ENCODE measurements around the gene OPN4. TPM values are rescaled to one million over a fixed set of nuclear protein-coding genes. Genes with fewer than 3 reads are reported as not detected.

OPN4 gene
- polyA plus RNA-seq, 3 donors from 2014 or later: not detected

DNA sequence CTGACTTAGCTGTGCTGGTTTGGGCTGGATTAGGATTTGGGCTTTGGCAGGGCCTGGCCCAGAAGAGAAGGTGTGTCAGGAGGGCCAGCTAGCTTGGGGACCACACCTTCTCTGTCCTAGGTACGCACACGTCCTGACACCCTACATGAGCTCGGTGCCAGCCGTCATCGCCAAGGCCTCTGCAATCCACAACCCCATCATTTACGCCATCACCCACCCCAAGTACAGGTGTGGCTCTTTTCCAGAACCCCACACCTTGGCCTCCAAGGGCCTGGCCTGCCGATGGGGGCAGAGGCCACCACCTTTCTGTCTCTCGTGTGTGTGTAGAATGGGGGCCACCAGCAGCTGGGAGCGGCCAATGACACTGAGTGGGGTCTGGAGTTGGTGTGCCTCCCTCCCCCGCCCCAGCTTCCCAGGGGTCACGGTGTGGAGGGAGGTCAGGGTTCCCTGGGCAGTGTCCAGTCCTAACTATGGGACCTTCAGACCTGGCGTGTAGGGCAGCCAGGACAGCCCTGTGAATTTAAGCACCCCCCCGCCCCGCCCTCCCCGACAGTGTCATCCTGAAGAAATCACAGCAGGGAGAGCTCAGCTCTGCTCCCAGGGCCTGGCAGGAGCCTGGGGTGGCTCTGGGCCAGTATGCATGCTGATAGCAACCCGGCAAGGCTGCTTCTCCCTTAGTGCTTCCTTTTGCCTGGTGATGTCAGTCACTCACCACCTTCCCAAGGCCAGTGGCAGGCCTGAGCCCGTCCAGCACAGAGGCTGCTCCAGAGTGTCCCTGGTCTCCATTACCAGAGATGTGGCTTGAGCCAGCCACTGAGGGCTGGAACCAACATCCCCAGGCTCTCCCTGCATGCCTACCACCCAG lies 7.0 kb downstream of the OPN4 start:
- Mint-ChIP-seq H3K27ac (no peak overlapping the region), H3K4me1 (no peaks in the 10 kb centered on the region), H3K36me3 (no peaks in the 10 kb centered on the region), H3K9me3 (no peaks in the 10 kb centered on the region), H3K27me3 (ENCODE audit: low read depth in 3 of 3) (peaks cover 0 to 1% (median 0%) of the 10 kb centered on the region in 3 donors), H3K4me3 (no peak overlapping the region)
- no peak for DNase-seq

DNA sequence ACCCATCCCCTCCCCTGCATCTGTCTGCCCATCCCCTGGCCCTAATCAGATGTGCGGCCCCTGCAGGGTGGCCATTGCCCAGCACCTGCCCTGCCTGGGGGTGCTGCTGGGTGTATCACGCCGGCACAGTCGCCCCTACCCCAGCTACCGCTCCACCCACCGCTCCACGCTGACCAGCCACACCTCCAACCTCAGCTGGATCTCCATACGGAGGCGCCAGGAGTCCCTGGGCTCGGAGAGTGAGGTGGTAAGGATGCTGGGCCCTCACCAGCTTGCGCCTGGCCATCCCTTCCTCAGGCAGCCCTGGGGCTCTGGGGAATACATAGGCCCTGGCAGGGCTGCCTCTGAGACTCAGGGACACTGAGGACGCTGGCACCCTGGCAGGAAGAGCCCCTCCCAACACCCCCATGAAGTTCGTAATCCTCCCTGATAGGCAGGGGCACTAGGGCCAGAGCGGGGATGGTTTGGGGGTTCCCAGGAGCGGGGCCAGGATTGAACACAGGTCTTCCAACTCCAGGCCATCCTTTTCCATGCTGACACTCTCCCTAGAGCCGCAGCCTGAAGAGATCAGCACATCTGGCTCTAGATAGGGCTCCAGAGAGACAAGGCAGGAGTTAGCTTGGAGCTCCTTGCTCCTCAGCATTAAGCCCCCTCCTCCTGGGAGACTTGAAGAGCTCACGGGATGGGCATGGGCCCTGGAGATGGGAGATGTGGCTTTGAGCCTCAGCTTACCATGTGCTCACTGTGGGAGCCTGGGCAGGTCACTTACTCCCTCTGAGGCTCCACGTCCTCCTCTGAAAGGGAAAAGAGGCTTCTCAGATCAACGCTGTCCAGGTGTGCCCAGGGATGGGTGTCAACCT lies 8.1 kb downstream of the OPN4 start:
- no peaks in the 10 kb centered on the region for H3K4me1 Mint-ChIP-seq
- H3K9me3 Mint-ChIP-seq: no peaks in the 10 kb centered on the region
- H3K36me3 Mint-ChIP-seq: no peaks in the 10 kb centered on the region
- DNase-seq: no peak
- H3K4me3 Mint-ChIP-seq: no peak overlapping the region
- H3K27me3 Mint-ChIP-seq (ENCODE audit: low read depth in 3 of 3): peaks cover 0 to 1% (median 0%) of the 10 kb centered on the region in 3 donors
- no peak overlapping the region for H3K27ac Mint-ChIP-seq

DNA sequence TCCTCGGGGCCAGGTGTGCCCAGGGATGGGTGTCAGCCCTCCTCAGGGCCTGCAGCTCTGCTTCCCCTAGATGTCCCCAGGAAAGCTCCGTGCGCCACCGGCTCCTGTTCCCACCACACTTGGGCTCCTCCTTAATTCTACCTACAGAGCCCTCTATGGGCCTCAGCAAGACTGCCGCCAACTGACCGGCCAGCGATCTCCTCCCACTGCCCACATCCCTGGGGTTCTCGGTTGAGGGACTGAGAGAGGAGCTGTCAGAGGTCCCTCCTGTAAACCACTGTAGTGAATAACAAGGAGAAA lies 8.6 kb downstream of the OPN4 start:
- no peaks in the 10 kb centered on the region for H3K36me3 Mint-ChIP-seq
- no peak for DNase-seq
- no peaks in the 10 kb centered on the region for H3K9me3 Mint-ChIP-seq
- H3K4me3 Mint-ChIP-seq: no peak overlapping the region
- H3K27me3 Mint-ChIP-seq (ENCODE audit: low read depth in 3 of 3): peaks cover 0 to 1% (median 0%) of the 10 kb centered on the region in 3 donors
- no peak overlapping the region for H3K27ac Mint-ChIP-seq
- H3K4me1 Mint-ChIP-seq: no peaks in the 10 kb centered on the region

DNA sequence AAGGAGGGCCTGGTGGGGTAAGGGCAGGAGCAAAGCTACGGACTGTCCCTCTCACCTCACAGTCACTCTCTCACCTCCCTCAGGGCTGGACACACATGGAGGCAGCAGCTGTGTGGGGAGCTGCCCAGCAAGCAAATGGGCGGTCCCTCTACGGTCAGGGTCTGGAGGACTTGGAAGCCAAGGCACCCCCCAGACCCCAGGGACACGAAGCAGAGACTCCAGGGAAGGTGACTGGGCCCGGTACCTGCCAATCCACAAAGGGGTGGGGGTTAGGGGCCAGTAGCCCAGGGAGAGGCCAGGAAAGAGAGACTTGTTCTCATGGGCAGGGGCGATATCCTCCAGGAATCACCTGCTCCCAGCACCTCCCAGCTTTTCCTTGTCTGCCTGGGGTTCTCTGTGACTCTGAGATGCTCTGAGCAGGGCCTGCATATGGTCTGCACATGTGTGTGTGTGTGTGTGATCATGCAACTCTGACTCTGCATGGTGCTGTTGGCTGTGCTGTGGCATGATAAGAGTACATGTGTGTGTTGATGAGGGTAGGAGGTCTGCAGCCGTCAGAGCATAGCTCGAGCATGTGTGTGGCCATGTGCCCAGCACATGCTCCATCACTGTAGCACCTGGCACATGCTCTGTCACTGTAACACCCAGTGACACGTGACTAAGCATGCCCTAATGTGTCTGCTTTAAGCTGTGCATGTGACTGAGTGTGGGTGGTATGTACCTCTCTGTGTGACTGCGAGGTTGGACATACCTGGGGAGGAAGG lies 9.4 kb downstream of the OPN4 start:
- Mint-ChIP-seq H3K27ac (no peak overlapping the region), H3K9me3 (no peaks in the 10 kb centered on the region)

DNA sequence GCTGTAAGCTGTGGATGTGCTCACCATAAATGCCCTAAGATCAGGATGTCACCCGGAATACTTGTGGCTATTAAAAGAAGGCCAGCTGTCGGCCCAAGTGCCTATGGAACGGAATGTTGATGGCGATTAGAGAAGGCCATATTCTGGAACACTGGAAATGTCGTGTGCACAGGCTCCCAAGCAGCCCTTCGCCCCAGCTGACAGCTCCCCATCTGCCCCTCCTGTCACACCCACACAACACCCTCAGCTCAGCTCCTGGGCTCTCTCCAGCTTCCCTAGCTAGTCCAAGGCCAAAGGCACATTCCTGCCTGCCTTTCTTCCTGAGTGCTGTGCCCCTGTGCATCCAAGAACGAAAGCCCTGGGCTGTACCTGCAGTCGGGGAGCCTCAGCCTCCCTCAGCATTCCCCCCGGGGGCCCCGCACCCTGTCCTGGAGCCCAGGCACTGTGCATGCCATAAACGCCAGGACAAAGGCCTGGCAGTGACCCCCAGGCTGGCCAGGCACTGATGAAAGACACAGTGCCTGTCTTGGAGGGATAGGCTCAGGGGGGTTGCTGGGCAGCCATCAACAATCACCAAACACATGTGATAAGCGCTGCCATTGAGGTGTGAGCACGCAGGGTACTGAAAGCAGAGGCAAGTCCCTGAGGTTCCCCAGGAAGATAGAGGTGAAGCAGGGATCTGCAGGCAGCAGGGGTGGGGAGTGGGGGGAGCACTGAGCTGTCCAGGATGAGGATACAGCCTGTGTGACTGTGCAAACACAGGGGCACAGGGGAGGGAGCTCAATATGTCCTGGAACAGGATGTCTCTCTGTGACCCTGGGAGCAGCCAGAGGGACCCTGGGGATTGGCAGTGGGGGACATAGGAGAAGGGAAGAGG lies 10.2 kb downstream of the OPN4 start:
- Mint-ChIP-seq H3K27me3 (ENCODE audit: low read depth in 3 of 3) (peaks cover 0 to 2% (median 1%) of the 10 kb centered on the region in 3 donors), H3K9me3 (no peaks in the 10 kb centered on the region), H3K27ac (no peak overlapping the region), H3K36me3 (no peaks in the 10 kb centered on the region), H3K4me3 (no peak overlapping the region), H3K4me1 (no peaks in the 10 kb centered on the region)
- no peak for DNase-seq

More for the DNA sequence above, 9.4 kb downstream of the OPN4 start:
- Mint-ChIP-seq H3K36me3 (no peaks in the 10 kb centered on the region), H3K27me3 (ENCODE audit: low read depth in 3 of 3) (peaks cover 0 to 1% (median 0%) of the 10 kb centered on the region in 3 donors), H3K4me3 (no peak overlapping the region), H3K4me1 (no peaks in the 10 kb centered on the region)
- no peak for DNase-seq

DNA sequence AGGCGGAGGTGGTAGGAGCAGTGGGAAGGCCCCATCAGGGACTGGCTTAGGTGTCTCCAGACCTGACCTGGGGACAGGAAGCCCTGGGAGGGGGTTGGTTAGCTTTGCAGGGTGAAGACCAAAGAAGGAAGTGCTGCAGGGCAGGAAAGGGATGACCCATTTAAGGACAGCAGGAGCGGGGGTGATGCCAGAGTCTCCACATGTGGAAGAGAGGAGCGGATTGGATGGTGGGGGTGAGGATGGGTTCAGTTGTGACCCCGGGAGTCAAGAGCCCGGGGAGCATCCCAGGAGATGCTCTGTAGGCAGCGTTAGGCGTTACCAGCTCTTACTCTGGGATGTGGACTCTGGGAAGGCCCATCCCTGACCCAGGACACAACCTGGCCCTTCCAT lies 10.9 kb downstream of the OPN4 start:
- H3K4me3 Mint-ChIP-seq: no peak overlapping the region
- H3K27me3 Mint-ChIP-seq (ENCODE audit: low read depth in 3 of 3): peaks cover 0 to 2% (median 1%) of the 10 kb centered on the region in 3 donors
- H3K4me1 Mint-ChIP-seq: no peaks in the 10 kb centered on the region
- H3K27ac Mint-ChIP-seq: no peak overlapping the region
- no peaks in the 10 kb centered on the region for H3K9me3 Mint-ChIP-seq
- no peak for DNase-seq
- H3K36me3 Mint-ChIP-seq: no peaks in the 10 kb centered on the region

DNA sequence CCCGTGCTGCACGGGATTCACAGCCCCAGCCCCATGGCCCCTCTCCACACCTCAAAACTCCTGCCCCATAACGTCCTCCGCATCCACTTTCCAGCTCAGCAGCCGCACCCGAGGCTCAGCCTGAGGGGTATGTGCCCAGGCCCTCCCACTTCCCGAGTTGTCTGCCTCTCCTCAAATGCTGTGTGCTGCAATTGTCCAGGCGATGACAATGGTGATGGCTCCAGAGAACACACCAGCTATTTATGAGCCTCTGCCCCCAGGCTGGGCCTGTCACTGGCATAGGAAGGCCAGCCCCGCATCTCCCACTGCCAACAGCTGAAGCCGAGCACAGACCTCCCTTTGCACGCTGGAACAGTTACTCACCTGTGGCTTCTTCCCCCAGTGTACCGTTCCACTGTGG lies 11.5 kb downstream of the OPN4 start:
- H3K27me3 Mint-ChIP-seq (ENCODE audit: low read depth in 3 of 3): peaks cover 0 to 3% (median 1%) of the 10 kb centered on the region in 3 donors
- DNase-seq: no peak
- H3K9me3 Mint-ChIP-seq: no peaks in the 10 kb centered on the region
- H3K36me3 Mint-ChIP-seq: no peaks in the 10 kb centered on the region
- H3K4me3 Mint-ChIP-seq: no peak overlapping the region
- no peak overlapping the region for H3K27ac Mint-ChIP-seq
- no peaks in the 10 kb centered on the region for H3K4me1 Mint-ChIP-seq

DNA sequence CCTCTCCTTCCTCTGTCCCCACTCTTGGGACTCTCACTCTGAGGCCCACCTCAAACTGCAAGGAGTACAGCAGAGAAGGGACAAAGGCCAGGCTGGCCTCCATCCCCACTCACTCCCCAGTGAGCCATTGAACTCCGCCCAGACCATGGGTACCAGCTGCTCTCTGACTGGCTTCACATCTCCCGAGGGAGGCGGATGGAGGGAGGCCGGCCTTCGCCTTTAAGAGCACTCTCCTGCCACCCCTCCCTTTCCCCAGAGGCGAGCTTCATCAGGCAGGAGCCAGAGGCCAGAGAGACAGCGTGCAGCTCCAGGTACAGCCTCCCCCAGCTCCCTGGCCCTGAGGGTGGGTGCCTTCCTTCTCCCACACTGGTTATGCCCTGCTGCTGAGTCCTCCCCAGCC lies 12.2 kb downstream of the OPN4 start:
- no peak overlapping the region for H3K4me3 Mint-ChIP-seq
- DNase-seq: no peak

DNA sequence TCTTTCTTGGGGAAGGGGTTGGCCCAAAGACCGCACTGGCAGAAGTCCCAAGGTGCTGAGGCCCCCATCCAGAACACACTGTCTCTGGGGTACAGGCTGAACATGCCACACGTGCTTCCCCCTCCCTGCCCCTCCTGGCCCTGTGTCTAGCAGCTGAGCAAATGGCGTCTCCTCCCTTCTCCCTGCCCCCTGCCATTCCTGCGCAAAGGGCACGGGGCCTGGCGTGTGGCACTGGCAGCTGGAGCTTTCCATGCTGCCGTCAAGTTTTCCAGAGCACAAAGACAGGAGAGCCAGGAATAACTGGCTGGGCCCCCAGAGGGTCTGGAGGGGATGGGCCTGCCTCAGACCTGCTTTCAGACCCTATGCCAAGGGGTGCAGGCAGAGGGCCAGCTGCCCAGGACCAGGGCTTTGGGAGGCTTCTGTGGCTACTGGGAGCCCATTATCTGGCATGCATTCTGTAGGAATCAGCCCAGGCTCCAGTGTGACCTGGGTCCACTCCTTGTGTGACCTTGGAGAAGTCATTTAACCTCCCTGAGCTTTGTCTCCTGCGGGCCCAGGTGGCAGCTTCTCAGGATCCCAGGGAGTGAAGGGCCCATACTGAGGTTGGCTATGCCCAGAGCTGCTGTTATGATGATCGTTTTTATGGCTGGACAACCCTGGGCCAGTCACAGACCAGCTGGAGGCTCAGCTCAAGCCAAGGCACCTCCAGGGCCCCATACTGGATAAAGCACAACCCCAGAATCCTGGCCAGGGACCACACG lies 13.3 kb downstream of the OPN4 start:
- Mint-ChIP-seq H3K27ac (no peak overlapping the region), H3K9me3 (no peaks in the 10 kb centered on the region), H3K4me1 (no peaks in the 10 kb centered on the region), H3K4me3 (no peak overlapping the region), H3K36me3 (no peaks in the 10 kb centered on the region), H3K27me3 (ENCODE audit: low read depth in 3 of 3) (peaks cover 0 to 3% (median 1%) of the 10 kb centered on the region in 3 donors)
- no peak for DNase-seq

More for the DNA sequence above, 12.2 kb downstream of the OPN4 start:
- Mint-ChIP-seq H3K9me3 (no peaks in the 10 kb centered on the region), H3K36me3 (no peaks in the 10 kb centered on the region), H3K4me1 (no peaks in the 10 kb centered on the region), H3K27ac (no peak overlapping the region), H3K27me3 (ENCODE audit: low read depth in 3 of 3) (peaks cover 0 to 3% (median 1%) of the 10 kb centered on the region in 3 donors)

DNA sequence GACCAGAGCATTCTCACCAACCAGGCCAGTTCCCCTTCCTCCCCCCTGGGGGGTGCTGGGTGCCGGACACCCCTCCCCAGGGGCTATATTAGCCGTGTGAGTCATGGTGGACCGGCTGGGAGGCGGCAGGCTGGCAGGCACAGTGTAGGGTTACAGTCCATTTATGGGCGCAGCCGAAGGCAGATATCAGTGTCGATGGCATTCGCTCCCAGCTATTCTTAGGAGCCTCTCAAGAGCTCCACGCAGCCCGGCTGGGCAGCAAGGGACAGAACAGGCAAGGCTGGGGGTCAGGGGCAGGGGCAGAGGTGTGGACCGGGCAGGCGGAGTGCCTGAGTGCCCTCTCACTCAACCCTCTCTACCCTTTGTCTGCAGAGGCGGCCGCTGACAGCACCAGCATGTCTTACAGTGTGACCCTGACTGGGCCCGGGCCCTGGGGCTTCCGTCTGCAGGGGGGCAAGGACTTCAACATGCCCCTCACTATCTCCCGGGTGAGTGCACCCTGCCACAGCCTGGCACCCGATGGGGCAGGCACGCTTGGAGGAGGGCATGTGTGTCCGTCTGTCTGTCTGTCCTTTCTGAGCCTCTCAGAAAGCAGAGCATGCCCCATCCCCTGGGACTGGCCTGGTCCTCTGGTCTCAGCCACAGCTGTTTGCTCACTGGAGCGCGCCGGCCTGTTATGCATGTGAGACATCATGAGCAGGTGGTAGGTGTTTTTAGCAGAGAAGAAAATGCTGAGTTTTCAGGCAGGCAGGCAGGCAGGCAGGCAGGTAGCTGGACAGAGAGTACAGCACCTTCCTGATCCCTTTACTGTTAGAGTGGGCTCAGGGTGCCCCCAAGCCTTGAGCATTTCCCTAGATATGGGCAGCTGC lies 14.2 kb downstream of the OPN4 start, which contains the start of gene LDB3:
Gene LDB3, plus strand, starts transcription at position 215 of the 869 bp plus-strand sequence. Its CDS starts 181 bp downstream, at position 396.
- no peak for DNase-seq
- H3K27me3 Mint-ChIP-seq (ENCODE audit: low read depth in 3 of 3): peaks cover 0 to 3% (median 1%) of the 10 kb centered on the region in 3 donors
- no peak within 1 kb of the TSS for H3K4me3 Mint-ChIP-seq
- no peak within 1 kb of the TSS for H3K27ac Mint-ChIP-seq
- H3K36me3 Mint-ChIP-seq: no peaks in the 10 kb centered on the region
- no peaks in the 10 kb centered on the region for H3K4me1 Mint-ChIP-seq
- H3K9me3 Mint-ChIP-seq: no peaks in the 10 kb centered on the region

DNA sequence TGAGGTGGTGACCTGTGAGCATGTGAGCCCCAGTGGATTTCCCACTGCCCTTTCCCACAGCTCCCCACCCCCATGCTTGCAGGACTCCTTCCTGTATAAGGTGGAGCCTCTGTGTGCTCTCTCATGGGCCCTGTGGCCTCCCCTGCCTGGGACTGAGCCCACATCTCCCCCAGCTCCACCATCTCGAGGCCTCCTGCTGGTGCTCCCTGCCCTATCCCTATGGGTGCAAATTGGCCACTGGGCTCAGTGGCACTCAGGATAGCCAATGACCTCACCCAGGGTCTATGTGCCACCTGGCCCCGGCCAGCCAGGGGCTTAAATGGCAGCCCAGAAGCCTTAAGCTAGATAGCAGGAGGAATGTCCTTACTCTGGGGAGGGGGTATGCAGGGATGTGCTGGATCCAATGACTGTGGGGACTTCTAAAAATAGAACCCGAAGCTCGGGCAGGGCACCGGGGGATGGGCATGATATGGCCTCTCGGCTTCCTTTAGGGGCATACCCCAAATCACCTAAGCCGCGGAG lies 16.0 kb downstream of the OPN4 start:
- Mint-ChIP-seq H3K36me3 (no peaks in the 10 kb centered on the region), H3K27me3 (ENCODE audit: low read depth in 3 of 3) (peaks cover 0 to 3% (median 0%) of the 10 kb centered on the region in 3 donors), H3K9me3 (no peaks in the 10 kb centered on the region), H3K27ac (no peak overlapping the region), H3K4me1 (no peaks in the 10 kb centered on the region), H3K4me3 (no peak overlapping the region)
- DNase-seq: no peak
